GM12873 (cell line): ENCODE results near the gene PDZRN4.

Experiments used
- TF ChIP-seq, protein P1 (sequence below): IDR thresholded peaks from 2 replicates; pipeline ENCODE4 v1.5.1; 2012; ENCODE audit warnings: low read depth, mild to moderate bottlenecking, moderate library complexity, low read length, control low read depth; ENCODE audit not compliant: insufficient read depth; ENCODE audit errors: missing control alignments

PDZRN4 gene

GRCh38 chr12:41497409-41497808 lies 309.3 kb downstream of the PDZRN4 start:
- TF ChIP-seq, protein P1, sequence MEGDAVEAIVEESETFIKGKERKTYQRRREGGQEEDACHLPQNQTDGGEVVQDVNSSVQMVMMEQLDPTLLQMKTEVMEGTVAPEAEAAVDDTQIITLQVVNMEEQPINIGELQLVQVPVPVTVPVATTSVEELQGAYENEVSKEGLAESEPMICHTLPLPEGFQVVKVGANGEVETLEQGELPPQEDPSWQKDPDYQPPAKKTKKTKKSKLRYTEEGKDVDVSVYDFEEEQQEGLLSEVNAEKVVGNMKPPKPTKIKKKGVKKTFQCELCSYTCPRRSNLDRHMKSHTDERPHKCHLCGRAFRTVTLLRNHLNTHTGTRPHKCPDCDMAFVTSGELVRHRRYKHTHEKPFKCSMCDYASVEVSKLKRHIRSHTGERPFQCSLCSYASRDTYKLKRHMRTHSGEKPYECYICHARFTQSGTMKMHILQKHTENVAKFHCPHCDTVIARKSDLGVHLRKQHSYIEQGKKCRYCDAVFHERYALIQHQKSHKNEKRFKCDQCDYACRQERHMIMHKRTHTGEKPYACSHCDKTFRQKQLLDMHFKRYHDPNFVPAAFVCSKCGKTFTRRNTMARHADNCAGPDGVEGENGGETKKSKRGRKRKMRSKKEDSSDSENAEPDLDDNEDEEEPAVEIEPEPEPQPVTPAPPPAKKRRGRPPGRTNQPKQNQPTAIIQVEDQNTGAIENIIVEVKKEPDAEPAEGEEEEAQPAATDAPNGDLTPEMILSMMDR: no peak

GRCh38 chr12:41504976-41505375 lies 316.9 kb downstream of the PDZRN4 start:
- TF ChIP-seq, protein P1: no peak

- TF ChIP-seq, protein P1: no peak
Measured at GRCh38 chr12:41507286-41507685, 319.2 kb downstream of the PDZRN4 start.

DNA sequence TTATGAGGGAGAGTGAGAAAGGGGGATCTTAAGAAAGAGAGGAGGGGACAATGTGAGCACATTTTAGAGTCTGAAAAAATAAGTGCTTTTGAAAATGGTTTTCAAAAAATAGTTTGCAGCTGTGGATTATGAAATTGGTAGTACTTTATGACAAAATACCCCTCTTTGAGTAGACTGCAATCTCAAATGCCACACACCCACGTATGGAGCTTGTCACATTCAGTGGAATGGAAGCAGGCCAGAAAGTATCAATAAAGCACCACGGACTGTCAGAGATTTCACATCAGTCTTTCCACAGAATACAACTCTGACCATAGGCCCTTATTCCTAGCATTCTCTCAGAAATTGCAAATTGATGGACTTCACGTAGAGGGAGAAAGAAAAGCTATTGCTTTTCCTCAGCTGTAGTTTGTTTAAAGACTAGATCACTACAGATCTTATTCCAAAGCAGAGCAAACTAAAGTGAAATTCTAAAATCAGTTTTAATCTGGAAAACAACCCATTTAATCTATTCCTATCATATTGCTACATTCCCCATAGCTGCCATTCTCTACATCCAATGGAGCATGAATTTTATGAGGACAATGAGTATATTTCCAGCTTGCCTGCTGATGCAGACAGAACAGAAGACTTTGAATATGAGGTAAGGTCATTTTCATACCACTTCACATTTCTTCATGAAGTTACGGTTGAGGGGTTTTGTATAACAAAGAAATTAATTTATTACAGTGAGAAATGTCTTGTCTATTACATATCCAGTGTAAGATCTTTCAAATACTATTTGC lies 321.3 kb downstream of the PDZRN4 start:
- TF ChIP-seq, protein P1: no peak

- TF ChIP-seq, protein P1: no peak
Measured at GRCh38 chr12:41510470-41510869, 322.4 kb downstream of the PDZRN4 start.

GRCh38 chr12:41511247-41511646 lies 323.1 kb downstream of the PDZRN4 start:
- TF ChIP-seq, protein P1: no peak

GRCh38 chr12:41512497-41512896 lies 324.4 kb downstream of the PDZRN4 start:
- TF ChIP-seq, protein P1: no peak
